Erythroblast (primary cell): Measurements from ENCODE around the gene DOCK1.

Source experiments
- DNase-seq, 2 experiments: peaks; one replicate each; lab custom pipeline; 2025; lab: John Stamatoyannopoulos, UW
- GATA1 ChIP-seq: IDR thresholded peaks from 2 replicates; pipeline ENCODE4 v1.6.1; 2011; ENCODE audit warnings: low read depth, mild to moderate bottlenecking, control low read depth, low read length, moderate library complexity
- POLR2A ChIP-seq: IDR thresholded peaks from 2 replicates; pipeline ENCODE4 v1.6.1; 2011; ENCODE audit warnings: mild to moderate bottlenecking, low read length

DOCK1 gene

GRCh38 chr10:127368929-127369328 lies 463.7 kb downstream of the DOCK1 start:
- no peak for DNase-seq
- TF ChIP-seq GATA1 (no peak), POLR2A (no peak)

DNA sequence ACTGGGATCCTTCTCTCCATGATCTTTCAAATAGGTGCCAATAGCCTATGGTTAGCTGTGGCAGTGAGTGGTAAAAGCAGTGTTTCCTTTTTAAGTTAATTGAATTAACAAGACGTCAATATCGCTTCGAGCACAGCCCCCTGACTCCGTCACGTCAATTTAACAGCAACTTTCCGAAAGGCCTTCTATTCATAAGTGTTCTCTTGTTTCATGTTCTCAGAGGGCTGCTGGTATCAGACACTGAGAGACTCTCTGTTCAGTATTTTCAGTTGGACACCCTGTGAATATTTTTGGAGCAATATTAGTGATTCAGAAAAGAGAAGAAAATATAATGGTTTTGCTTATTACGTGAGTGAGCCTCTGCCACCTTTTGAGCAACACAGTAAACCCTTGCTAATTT lies 465.4 kb downstream of the DOCK1 start:
- no peak for DNase-seq
- TF ChIP-seq GATA1 = no peak

DNA sequence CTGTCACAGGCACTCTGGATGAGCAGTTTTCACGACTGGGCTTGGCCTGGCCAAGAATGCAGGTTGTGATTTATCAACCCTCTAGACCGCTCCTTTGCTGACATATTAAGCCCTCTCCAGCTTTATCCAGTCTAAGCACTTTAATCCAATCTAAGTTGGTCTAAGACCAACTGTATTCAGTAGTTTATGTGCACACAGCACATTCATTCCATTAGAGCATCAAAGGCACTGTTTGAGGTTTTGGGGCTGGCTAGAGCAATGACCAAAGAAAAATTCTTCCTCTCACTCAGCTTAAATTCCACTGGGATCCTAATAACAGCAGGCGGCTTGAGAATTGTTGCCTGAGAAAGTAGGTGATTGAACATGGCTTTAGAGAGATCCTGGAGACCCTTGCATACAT lies 467.1 kb downstream of the DOCK1 start:
- TF ChIP-seq POLR2A = no peak
- no peak for TF ChIP-seq GATA1

DNA sequence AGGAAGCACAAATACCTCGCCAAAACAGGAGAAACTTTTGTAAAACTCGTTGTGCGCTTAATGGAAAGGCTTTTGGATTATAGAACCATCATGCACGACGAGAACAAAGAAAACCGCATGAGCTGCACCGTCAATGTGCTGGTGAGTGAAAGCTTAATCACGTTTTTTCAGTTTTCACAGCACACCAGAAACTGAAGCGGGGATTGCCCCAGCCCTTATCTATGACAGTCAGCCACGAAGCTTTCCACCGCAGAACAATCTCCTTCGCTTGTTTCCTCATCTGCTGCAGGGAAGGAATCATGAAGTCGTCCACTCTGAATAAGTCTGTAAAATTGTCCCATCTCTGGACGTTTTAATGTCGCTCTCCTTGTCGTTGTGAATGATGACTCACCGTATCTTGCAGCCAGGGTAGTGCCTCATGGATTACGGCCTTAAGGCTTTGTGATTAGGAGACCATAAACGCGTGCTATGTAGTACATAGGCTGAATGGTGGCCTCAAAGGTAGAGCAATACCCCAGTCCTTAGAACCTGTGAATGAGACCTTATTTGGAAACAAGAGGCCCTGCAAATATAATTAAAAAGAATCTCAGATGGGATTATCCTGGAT lies 468.9 kb downstream of the DOCK1 start:
- DNase-seq = no peak
- TF ChIP-seq POLR2A (no peak), GATA1 (no peak)

More for the DNA sequence above, 467.1 kb downstream of the DOCK1 start:
- no peak for DNase-seq

DNA sequence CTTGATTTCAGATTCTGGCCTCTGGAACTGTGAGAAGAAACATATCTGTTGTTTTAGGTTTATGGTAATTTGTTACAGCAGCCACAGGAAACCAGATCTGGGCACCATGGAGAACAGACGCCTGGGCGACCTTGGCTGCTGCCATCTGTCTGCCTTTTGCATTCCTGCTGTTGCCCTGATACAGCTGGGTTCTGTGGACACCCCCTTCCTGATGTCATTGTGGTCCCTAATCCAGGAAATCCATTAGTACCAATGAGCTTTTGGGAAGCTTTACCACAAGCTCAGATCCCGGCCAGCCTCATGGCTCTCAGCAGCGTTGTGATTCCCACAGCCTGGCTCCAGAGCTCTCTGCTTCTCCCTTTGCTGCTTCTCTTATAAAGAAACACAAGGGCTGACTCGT lies 469.7 kb downstream of the DOCK1 start:
- DNase-seq = no peak
- no peak for TF ChIP-seq GATA1
- no peak for TF ChIP-seq POLR2A

- no peak for DNase-seq
- TF ChIP-seq POLR2A (no peak), GATA1 (no peak)
These were observed 470.2 kb downstream of the DOCK1 start for GRCh38 chr10:127375461-127375860.

DNA sequence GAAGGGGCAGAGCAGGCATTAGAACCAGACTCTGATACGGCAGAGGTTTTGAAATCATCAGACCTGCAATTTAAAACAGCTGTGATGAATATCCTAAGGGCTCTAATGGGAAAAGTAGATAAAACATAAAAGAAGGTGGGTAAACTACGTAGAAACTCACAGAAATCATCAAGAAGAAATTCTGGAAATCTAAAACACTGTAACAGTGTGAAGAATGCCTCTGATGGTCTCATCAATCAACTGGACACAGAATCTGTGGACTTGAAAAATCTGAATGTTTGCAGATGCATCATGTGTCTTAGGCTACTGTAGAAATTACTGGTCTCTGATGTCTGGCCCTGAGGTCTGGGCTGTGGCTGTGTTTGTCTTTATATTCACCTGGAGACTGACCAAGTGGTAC lies 470.8 kb downstream of the DOCK1 start:
- DNase-seq = no peak

GRCh38 chr10:127378628-127379027 lies 473.4 kb downstream of the DOCK1 start:
- TF ChIP-seq GATA1 (no peak), POLR2A (no peak)
- no peak for DNase-seq

More for the DNA sequence above, 470.8 kb downstream of the DOCK1 start:
- no peak for TF ChIP-seq GATA1
- TF ChIP-seq POLR2A = no peak

- TF ChIP-seq GATA1 = no peak
- no peak for TF ChIP-seq POLR2A
These were observed 479.3 kb downstream of the DOCK1 start for GRCh38 chr10:127384532-127384931.

GRCh38 chr10:127385066-127385465 lies 479.8 kb downstream of the DOCK1 start:
- no peak for TF ChIP-seq GATA1
- TF ChIP-seq POLR2A = no peak
- no peak for DNase-seq

More at GRCh38 chr10:127384532-127384931, 479.3 kb downstream of the DOCK1 start:
- no peak for DNase-seq

GRCh38 chr10:127386606-127387327 lies 481.5 kb downstream of the DOCK1 start:
- DNase-seq = no peak
- TF ChIP-seq POLR2A = no peak

DNA sequence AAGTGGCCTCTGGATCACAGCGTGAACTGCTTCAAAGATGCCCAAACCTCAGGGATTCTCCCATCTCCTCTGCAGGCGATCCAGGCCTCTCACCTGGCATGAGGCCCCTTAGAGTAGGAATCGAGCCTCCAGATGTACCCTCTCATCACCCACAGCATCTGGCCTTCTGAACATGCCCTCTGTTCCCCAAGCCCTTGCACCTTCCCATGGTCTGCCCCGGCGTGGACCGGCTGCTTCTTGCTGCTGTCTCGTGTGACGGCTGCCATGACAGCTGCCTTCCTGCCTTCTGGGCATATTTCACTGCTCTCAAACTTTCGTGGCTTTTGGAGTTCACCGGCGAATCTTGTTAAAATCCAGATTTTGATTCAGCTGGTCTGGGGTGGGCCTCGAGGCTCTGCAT lies 486.6 kb downstream of the DOCK1 start:
- no peak for TF ChIP-seq GATA1
- no peak for DNase-seq

GRCh38 chr10:127392351-127393235 lies 487.4 kb downstream of the DOCK1 start:
- TF ChIP-seq GATA1 (no peak), POLR2A (no peak)

More at GRCh38 chr10:127392351-127393235, 487.4 kb downstream of the DOCK1 start:
- no peak for DNase-seq
